NB4 (cell line): ENCODE results near the gene SLC15A5.

ENCODE experiments used
- DNase-seq: peaks from one replicate; pipeline ENCODE4 v3.0.0; 2010; ENCODE audit warnings: low read depth
- H3K4me3 ChIP-seq: one replicate; pipeline ENCODE4 v1.5.1; 2011; ENCODE audit warnings: mild to moderate bottlenecking, low read depth, low read length, moderate library complexity
- MYC ChIP-seq: IDR thresholded peaks from 2 replicates; pipeline ENCODE4 v1.6.1; 2011; ENCODE audit warnings: low read depth, low read length
- POLR2A ChIP-seq: IDR thresholded peaks from 2 replicates; pipeline ENCODE4 v1.6.1; 2011; ENCODE audit warnings: mild to moderate bottlenecking; ENCODE audit not compliant: insufficient read length; ENCODE audit errors: extremely low read depth
- TF ChIP-seq, protein P1 (sequence below): IDR thresholded peaks from 2 replicates; pipeline ENCODE4 v1.6.1; 2011; ENCODE audit warnings: low read depth, low read length
- TF ChIP-seq, protein P2 (sequence below): IDR thresholded peaks from one replicate; pipeline ENCODE4 v1.5.1; 2012; ENCODE audit warnings: low read depth, low read length

Gene SLC15A5

DNA sequence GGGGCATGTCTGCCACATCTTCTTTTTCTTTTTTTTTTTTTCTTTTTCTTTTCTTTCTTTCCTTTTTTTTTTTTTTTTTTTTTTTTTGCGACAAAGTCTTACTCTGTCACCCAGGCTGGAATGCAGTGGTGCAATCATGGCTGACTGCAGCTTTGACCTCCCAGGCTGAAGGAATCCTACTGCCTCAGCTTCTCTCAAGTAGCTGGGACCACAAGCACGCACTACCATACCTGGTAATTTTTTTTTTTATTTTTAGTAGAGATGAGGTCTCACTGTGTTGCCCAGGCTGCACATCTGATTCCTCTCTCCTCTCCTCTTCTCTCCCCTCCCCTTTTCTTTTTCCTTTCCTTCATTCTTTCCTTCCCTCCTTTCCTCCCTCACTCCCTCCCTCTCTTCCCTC, 18.5 kb downstream of the SLC15A5 start:
- no peak overlapping the region for H3K4me3 ChIP-seq
- DNase-seq, result no peak
- no peak for TF ChIP-seq MYC
- TF ChIP-seq, protein P1, sequence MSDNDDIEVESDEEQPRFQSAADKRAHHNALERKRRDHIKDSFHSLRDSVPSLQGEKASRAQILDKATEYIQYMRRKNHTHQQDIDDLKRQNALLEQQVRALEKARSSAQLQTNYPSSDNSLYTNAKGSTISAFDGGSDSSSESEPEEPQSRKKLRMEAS, result no peak
- TF ChIP-seq, protein P2, sequence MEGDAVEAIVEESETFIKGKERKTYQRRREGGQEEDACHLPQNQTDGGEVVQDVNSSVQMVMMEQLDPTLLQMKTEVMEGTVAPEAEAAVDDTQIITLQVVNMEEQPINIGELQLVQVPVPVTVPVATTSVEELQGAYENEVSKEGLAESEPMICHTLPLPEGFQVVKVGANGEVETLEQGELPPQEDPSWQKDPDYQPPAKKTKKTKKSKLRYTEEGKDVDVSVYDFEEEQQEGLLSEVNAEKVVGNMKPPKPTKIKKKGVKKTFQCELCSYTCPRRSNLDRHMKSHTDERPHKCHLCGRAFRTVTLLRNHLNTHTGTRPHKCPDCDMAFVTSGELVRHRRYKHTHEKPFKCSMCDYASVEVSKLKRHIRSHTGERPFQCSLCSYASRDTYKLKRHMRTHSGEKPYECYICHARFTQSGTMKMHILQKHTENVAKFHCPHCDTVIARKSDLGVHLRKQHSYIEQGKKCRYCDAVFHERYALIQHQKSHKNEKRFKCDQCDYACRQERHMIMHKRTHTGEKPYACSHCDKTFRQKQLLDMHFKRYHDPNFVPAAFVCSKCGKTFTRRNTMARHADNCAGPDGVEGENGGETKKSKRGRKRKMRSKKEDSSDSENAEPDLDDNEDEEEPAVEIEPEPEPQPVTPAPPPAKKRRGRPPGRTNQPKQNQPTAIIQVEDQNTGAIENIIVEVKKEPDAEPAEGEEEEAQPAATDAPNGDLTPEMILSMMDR, result no peak
- no peak for TF ChIP-seq POLR2A

DNA sequence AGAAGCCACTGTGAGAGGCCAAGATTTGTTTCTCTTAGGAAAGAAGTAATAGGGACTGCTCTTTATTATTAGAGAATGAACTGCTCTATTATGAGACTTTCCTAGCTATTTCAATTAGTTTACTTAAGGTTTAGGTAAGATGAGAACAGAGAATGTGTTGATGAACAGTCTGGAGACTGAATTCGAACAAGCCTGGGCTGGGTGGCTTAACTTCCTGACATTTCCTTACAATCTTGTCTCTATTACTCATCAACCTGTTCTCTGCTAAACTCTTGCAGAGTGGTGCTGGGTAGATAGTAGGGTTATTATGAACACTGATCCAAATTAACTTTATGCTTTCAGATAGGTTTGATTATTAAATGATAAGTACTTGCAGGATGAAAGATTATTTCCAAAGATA, 31.2 kb downstream of the SLC15A5 start:
- TF ChIP-seq POLR2A (no peak), MYC (no peak)
- TF ChIP-seq, protein P2, result no peak
- TF ChIP-seq, protein P1, result no peak
- no peak for DNase-seq
- H3K4me3 ChIP-seq, result no peak overlapping the region

DNA sequence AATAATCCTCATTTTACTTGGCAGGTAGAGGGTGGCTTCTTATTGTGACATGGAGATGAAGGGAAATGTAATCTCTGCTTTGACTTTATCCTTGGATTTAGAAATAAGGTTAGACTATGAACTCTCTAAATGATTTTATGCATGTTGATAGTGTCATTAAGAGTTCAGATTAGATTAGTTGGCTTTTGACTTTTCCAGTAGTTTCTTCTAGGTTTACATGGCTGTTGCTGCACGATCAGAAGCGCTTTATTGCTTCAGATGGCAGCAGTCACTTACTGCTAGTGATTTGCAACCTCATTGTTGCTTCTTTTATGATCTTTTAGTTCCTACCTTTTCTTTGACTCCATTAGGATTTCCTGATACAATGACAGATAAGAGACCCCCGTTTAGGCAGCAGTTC, 32.3 kb downstream of the SLC15A5 start:
- no peak for DNase-seq
- H3K4me3 ChIP-seq, result no peak overlapping the region
- TF ChIP-seq, protein P2, result no peak
- no peak for TF ChIP-seq MYC
- TF ChIP-seq POLR2A, result no peak
- TF ChIP-seq, protein P1, result no peak

DNA sequence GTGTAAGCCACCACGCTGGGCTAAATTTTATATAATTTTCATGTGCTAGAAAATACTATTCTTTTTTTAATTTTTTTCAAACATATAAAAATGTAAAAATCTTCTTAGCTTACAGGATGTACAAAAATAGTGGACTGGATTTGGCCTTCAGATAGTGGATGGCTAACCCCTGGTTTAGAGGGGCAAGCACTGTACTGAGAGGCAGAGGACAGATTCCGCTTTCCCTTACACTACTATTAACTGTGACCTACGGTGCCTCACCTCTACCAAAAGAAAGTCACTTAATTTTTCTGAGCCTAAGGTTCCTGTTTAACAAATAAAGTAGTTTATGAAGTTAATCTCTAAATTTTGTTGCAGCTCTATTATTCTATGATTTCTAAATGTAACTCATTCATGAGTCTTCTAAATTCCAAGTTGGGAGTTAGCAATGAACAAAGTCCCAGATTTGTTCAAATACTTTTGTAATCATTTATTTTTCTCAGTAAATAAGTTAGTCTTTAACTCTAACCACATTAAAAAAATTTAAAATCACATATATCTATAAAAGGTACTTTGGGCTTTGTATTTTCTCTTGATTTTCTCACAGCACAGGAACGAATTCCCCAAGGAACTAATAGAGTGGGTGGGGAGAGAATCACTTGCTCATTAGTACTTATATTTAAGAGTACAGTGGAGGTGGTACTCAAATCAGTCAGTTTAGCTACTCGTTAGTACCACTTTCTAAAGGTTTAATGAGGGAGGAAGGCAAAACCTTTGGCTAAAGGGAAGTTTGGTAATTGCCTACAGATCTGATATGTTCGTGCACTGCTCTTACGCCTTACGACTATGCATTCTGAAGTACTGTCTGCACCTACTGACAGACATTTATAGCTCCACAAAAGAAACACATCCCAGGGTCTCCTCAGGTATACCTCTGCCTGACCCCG, 33.7 kb downstream of the SLC15A5 start:
- no peak overlapping the region for H3K4me3 ChIP-seq
- DNase-seq, result no peak
- TF ChIP-seq, protein P2, result no peak
- TF ChIP-seq POLR2A (no peak), MYC (no peak)
- TF ChIP-seq, protein P1, result no peak

DNA sequence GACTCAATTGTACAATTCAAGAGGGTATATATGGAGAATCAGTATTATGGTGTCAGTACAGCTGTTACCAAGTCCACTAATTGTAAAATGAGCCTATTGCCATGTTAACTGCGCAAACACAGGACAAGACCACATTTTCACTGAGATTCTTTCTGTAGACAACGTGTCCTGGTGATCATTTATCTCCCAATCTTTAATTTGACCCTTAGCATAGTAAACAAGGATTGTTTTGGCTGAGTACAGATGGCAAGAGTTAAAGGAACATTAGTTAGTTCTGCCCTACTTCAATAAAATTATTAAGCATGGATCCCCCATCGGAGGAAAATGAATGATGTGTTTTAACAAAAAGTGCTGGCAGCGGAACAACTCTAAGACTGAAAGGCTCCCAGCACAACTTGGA, 36.1 kb downstream of the SLC15A5 start:
- no peak for DNase-seq
- TF ChIP-seq, protein P1, result no peak
- no peak for TF ChIP-seq POLR2A
- TF ChIP-seq, protein P2, result no peak
- no peak overlapping the region for H3K4me3 ChIP-seq
